ENCODE results near the gene RPS6KA4.
"Not testable (repeated sequence)": the region's sequence is repeated elsewhere in the genome, so short reads cannot be mapped to it uniquely, and the experiment has no call there.

The RPS6KA4 gene

GRCh38 chr11:64358907-64359711 is at the start of gene RPS6KA4:
TSS of gene RPS6KA4 (plus strand) at chr11:64359162. CDS start at chr11:64359236, 74 bp downstream.
- peak; percentile 68 for DNase-seq (ENCODE audit: low spot score)

- no peak for DNase-seq (ENCODE audit: low spot score)
Measured at GRCh38 chr11:64312947-64313346, 46.0 kb upstream of the RPS6KA4 start.

- peak; percentile 54 for DNase-seq (ENCODE audit: low spot score)
Measured at GRCh38 chr11:64313491-64314145, 45.3 kb upstream of the RPS6KA4 start.

GRCh38 chr11:64314146-64314804 is 44.7 kb upstream of the RPS6KA4 start:
- no peak for DNase-seq (ENCODE audit: low spot score)

- no peak for DNase-seq (ENCODE audit: low spot score)
Measured at GRCh38 chr11:64314805-64315561, 44.0 kb upstream of the RPS6KA4 start.

GRCh38 chr11:64315667-64316526 is 43.1 kb upstream of the RPS6KA4 start:
- DNase-seq (ENCODE audit: low spot score): not testable (repeated sequence)

GRCh38 chr11:64316672-64317324 is 42.2 kb upstream of the RPS6KA4 start:
- no peak for DNase-seq (ENCODE audit: low spot score)

GRCh38 chr11:64317325-64317960 is 41.5 kb upstream of the RPS6KA4 start, which contains the start of gene TRMT112:
TSS of gene TRMT112 (minus strand) at chr11:64317559. CDS start at chr11:64317526, 33 bp downstream.
- DNase-seq (ENCODE audit: low spot score): peak; percentile 97

GRCh38 chr11:64317961-64318765 is 40.8 kb upstream of the RPS6KA4 start, which contains the start of gene PRDX5:
TSS of gene PRDX5 (plus strand) at chr11:64318121. CDS start at chr11:64318216, 95 bp downstream.
- peak; percentile 99 for DNase-seq (ENCODE audit: low spot score)

GRCh38 chr11:64318766-64319761 is 39.9 kb upstream of the RPS6KA4 start:
- DNase-seq (ENCODE audit: low spot score): no peak

- DNase-seq (ENCODE audit: low spot score): no peak
Measured at GRCh38 chr11:64320556-64320955, 38.4 kb upstream of the RPS6KA4 start.

GRCh38 chr11:64321026-64321425 is 37.9 kb upstream of the RPS6KA4 start:
- no peak for DNase-seq (ENCODE audit: low spot score)

- DNase-seq (ENCODE audit: low spot score): no peak
Measured at GRCh38 chr11:64321533-64321932, 37.4 kb upstream of the RPS6KA4 start.

GRCh38 chr11:64322925-64323260 is 36.1 kb upstream of the RPS6KA4 start:
- DNase-seq (ENCODE audit: low spot score): no peak

GRCh38 chr11:64323373-64323772 is 35.6 kb upstream of the RPS6KA4 start:
- no peak for DNase-seq (ENCODE audit: low spot score)

GRCh38 chr11:64323984-64324383 is 35.0 kb upstream of the RPS6KA4 start:
- DNase-seq (ENCODE audit: low spot score): not testable (repeated sequence)

GRCh38 chr11:64324692-64325469 is 34.1 kb upstream of the RPS6KA4 start:
- no peak for DNase-seq (ENCODE audit: low spot score)
